CD4-positive, CD25-positive, alpha-beta regulatory T cell (primary cell): ENCODE measurements around the gene PIP5KL1. TPM values are rescaled to one million over a fixed set of nuclear protein-coding genes. Genes with fewer than 3 reads are reported as not detected.

Source experiments
- ATAC-seq, 2 donors: fragments of 150-1000 bp; cut with Tn5 transposase; one replicate each; pipeline ENCODE4 v1.10.0; 2021; ENCODE audit warnings: low read depth in 2 of 2, moderate number of reproducible peaks in 2 of 2, moderate library complexity in 1 of 2
- DNase-seq, 3 donors: peaks; one replicate each; pipeline versions ENCODE4 v3.0.0 to v3.0.0-alpha.2; 2012 to 2022; ENCODE audit warnings: mixed read lengths in 1 of 3
- H3K27ac ChIP-seq: one replicate; pipeline ENCODE4 v1.7.0; 2013; ENCODE audit warnings: mild to moderate bottlenecking, low read length; ENCODE audit not compliant: insufficient read depth, poor library complexity, severe bottlenecking
- H3K27me3 ChIP-seq: one replicate; pipeline ENCODE4 v1.7.0; 2013; ENCODE audit warnings: low read length; ENCODE audit not compliant: control insufficient read depth, insufficient read depth
- H3K36me3 ChIP-seq: one replicate; pipeline ENCODE4 v1.7.0; 2013; ENCODE audit warnings: mild to moderate bottlenecking, low read length, moderate library complexity; ENCODE audit not compliant: control insufficient read depth, insufficient read depth
- H3K4me1 ChIP-seq: 2 replicates; pipeline ENCODE4 v1.7.0; 2013; ENCODE audit warnings: mild to moderate bottlenecking, low read length; ENCODE audit not compliant: insufficient read depth, control insufficient read depth, poor library complexity, severe bottlenecking
- H3K4me3 ChIP-seq: one replicate; pipeline ENCODE4 v1.7.0; 2013; ENCODE audit warnings: low read depth, mild to moderate bottlenecking, low read length, moderate library complexity
- H3K9me3 ChIP-seq, 2 experiments: 1 replicate in 1 of 2; 2 replicates in 1 of 2; pipeline ENCODE4 v1.7.0; 2013; ENCODE audit warnings: low read length in 2 of 2, mild to moderate bottlenecking in 1 of 2, moderate library complexity in 1 of 2; ENCODE audit not compliant: control insufficient read depth in 2 of 2
- H3K27ac Mint-ChIP-seq, 3 donors: one replicate each; pipeline ENCODE4 v1.8.0; 2020 to 2022; ENCODE audit warnings: mild to moderate bottlenecking in 3 of 3, mixed read lengths in 3 of 3, moderate library complexity in 2 of 3
- H3K27me3 Mint-ChIP-seq: one replicate; pipeline ENCODE4 v1.8.0; 2022; ENCODE audit warnings: mild to moderate bottlenecking, mixed read lengths
- H3K36me3 Mint-ChIP-seq: one replicate; pipeline ENCODE4 v1.8.0; 2020; ENCODE audit warnings: mixed read lengths
- H3K4me1 Mint-ChIP-seq, 4 donors: one replicate each; pipeline ENCODE4 v1.8.0; 2020 to 2022; ENCODE audit warnings: mixed read lengths in 4 of 4, mild to moderate bottlenecking in 1 of 4
- H3K4me3 Mint-ChIP-seq, 4 donors: one replicate each; pipeline ENCODE4 v1.8.0; 2020 to 2022; ENCODE audit warnings: mild to moderate bottlenecking in 4 of 4, mixed read lengths in 4 of 4, moderate library complexity in 3 of 4
- H3K9me3 Mint-ChIP-seq, 7 donors: one replicate each; pipeline ENCODE4 v1.8.0; 2020 to 2022; ENCODE audit warnings: mixed read lengths in 7 of 7, mild to moderate bottlenecking in 3 of 7, moderate library complexity in 2 of 7
- polyA plus RNA-seq, 4 donors: library from polyadenylated mRNA; unstranded; fragments of 300-500 nt; fragmentation: Illumina TruSeq; gene quantifications; one replicate each; pipeline ENCODE4 v1.2.3, GENCODE V29; 2021
- total RNA-seq: library from RNA; stranded (reverse); gene quantifications from one replicate; pipeline ENCODE4 v1.2.3, GENCODE V29; 2022

The PIP5KL1 gene
- total and polyA plus RNA-seq, 5 donors from 2014 or later = 0.22 to 3.3 (median 0.94) TPM; not detected in 1

GRCh38 chr9:127943731-127944144 is 13.2 kb upstream of the PIP5KL1 start:
- H3K27ac Mint-ChIP-seq = peak overlapping the region; percentile 49 to 74 (median 65)

GRCh38 chr9:127943011-127943662 is 12.6 kb upstream of the PIP5KL1 start:
- H3K27ac ChIP-seq = no peak overlapping the region
- Mint-ChIP-seq H3K27me3 (no peaks in the 10 kb centered on the region), H3K27ac (peak overlapping the region; percentile 23 to 87 (median 74)), H3K4me3 (peak overlapping the region in 3 of 4 donors; percentile 69 to 76 (median 71)), H3K4me1 (peaks cover 0 to 46% (median 19%) of the 10 kb centered on the region in 4 donors), H3K9me3 (no peaks in the 10 kb centered on the region), H3K36me3 (peaks cover 26% of the 10 kb centered on the region)
- no peaks in the 10 kb centered on the region for H3K27me3 ChIP-seq
- no peak for DNase-seq
- H3K4me1 ChIP-seq = peaks cover 18% of the 10 kb centered on the region
- H3K4me3 ChIP-seq = no peak overlapping the region
- no peak for ATAC-seq
- H3K9me3 ChIP-seq = no peaks in the 10 kb centered on the region
- peaks cover 79% of the 10 kb centered on the region for H3K36me3 ChIP-seq

More at GRCh38 chr9:127943731-127944144, 13.2 kb upstream of the PIP5KL1 start:
- no peaks in the 10 kb centered on the region for H3K9me3 ChIP-seq
- peak overlapping the region; percentile 37 for H3K27ac ChIP-seq
- ATAC-seq (peak; percentile 74 to 77), DNase-seq (peak; percentile 62 to 78 (median 64))
- Mint-ChIP-seq H3K4me3 (peak overlapping the region in 2 of 4 donors; percentile 39 to 76), H3K36me3 (peaks cover 30% of the 10 kb centered on the region), H3K4me1 (peaks cover 0 to 47% (median 21%) of the 10 kb centered on the region in 4 donors), H3K27me3 (no peaks in the 10 kb centered on the region), H3K9me3 (no peaks in the 10 kb centered on the region)
- peaks cover 20% of the 10 kb centered on the region for H3K4me1 ChIP-seq
- H3K27me3 ChIP-seq = no peaks in the 10 kb centered on the region
- peaks cover 85% of the 10 kb centered on the region for H3K36me3 ChIP-seq
- H3K4me3 ChIP-seq = no peak overlapping the region

GRCh38 chr9:127942216-127943010 is 11.8 kb upstream of the PIP5KL1 start:
- Histone ChIP-seq H3K27me3 (no peaks in the 10 kb centered on the region), H3K36me3 (peaks cover 73% of the 10 kb centered on the region), H3K4me3 (no peak overlapping the region), H3K9me3 (no peaks in the 10 kb centered on the region), H3K27ac (no peak overlapping the region), H3K4me1 (peaks cover 22% of the 10 kb centered on the region)
- DNase-seq (peak; percentile 33 to 58 (median 55)), ATAC-seq (peak; percentile 22 to 40)
- H3K27ac Mint-ChIP-seq = peak overlapping the region; percentile 23 to 87 (median 38)
- H3K36me3 Mint-ChIP-seq = peaks cover 26% of the 10 kb centered on the region
- H3K9me3 Mint-ChIP-seq = no peaks in the 10 kb centered on the region
- peaks cover 0 to 46% (median 22%) of the 10 kb centered on the region in 4 donors for H3K4me1 Mint-ChIP-seq
- peak overlapping the region in 2 of 4 donors; percentile 69 to 71 for H3K4me3 Mint-ChIP-seq
- H3K27me3 Mint-ChIP-seq = peaks cover 6% of the 10 kb centered on the region

- H3K27ac ChIP-seq = no peak overlapping the region
Observed at GRCh38 chr9:127941961-127942215, 11.3 kb upstream of the PIP5KL1 start.

GRCh38 chr9:127941062-127941960 is 10.7 kb upstream of the PIP5KL1 start:
- peaks cover 65% of the 10 kb centered on the region for H3K36me3 ChIP-seq
- H3K4me1 Mint-ChIP-seq = peaks cover under 1 to 51% (median 29%) of the 10 kb centered on the region in 4 donors
- H3K27me3 ChIP-seq = no peaks in the 10 kb centered on the region
- H3K4me3 Mint-ChIP-seq = peak overlapping the region in 1 of 4 donors; percentile 81
- H3K27me3 Mint-ChIP-seq = peaks cover 7% of the 10 kb centered on the region
- no peak overlapping the region for H3K4me3 ChIP-seq
- H3K9me3 Mint-ChIP-seq = no peaks in the 10 kb centered on the region
- peak overlapping the region; percentile 20 to 44 (median 43) for H3K27ac Mint-ChIP-seq
- DNase-seq = no peak
- no peak overlapping the region for H3K27ac ChIP-seq
- no peak for ATAC-seq
- peaks cover 24% of the 10 kb centered on the region for H3K36me3 Mint-ChIP-seq
- no peaks in the 10 kb centered on the region for H3K9me3 ChIP-seq
- H3K4me1 ChIP-seq = peaks cover 28% of the 10 kb centered on the region

More at GRCh38 chr9:127941961-127942215, 11.3 kb upstream of the PIP5KL1 start:
- Mint-ChIP-seq H3K9me3 (no peaks in the 10 kb centered on the region), H3K27me3 (peaks cover 7% of the 10 kb centered on the region), H3K4me3 (no peak overlapping the region), H3K4me1 (peaks cover 0 to 48% (median 24%) of the 10 kb centered on the region in 4 donors), H3K36me3 (peaks cover 24% of the 10 kb centered on the region), H3K27ac (peak overlapping the region; percentile 20 to 38 (median 23))
- peaks cover 71% of the 10 kb centered on the region for H3K36me3 ChIP-seq
- no peak for DNase-seq
- no peak overlapping the region for H3K4me3 ChIP-seq
- H3K9me3 ChIP-seq = no peaks in the 10 kb centered on the region
- no peak for ATAC-seq
- H3K27me3 ChIP-seq = no peaks in the 10 kb centered on the region
- H3K4me1 ChIP-seq = peaks cover 26% of the 10 kb centered on the region

GRCh38 chr9:127940593-127940992 is 10.0 kb upstream of the PIP5KL1 start:
- Histone ChIP-seq H3K9me3 (no peaks in the 10 kb centered on the region), H3K36me3 (peaks cover 58% of the 10 kb centered on the region), H3K4me1 (peaks cover 35% of the 10 kb centered on the region), H3K4me3 (no peak overlapping the region), H3K27me3 (no peaks in the 10 kb centered on the region), H3K27ac (no peak overlapping the region)
- Mint-ChIP-seq H3K27me3 (peaks cover 7% of the 10 kb centered on the region), H3K9me3 (no peaks in the 10 kb centered on the region), H3K4me3 (peak overlapping the region in 2 of 4 donors; percentile 30 to 81), H3K36me3 (peaks cover 24% of the 10 kb centered on the region), H3K27ac (peak overlapping the region; percentile 31 to 44 (median 43)), H3K4me1 (peaks cover 4 to 58% (median 36%) of the 10 kb centered on the region in 4 donors)
- DNase-seq = no peak
- ATAC-seq = no peak

GRCh38 chr9:127938298-127938690 is 7.7 kb upstream of the PIP5KL1 start:
- peak overlapping the region; percentile 81 to 97 (median 93) for H3K27ac Mint-ChIP-seq
- H3K27ac ChIP-seq = peak overlapping the region; percentile 74
- H3K4me1 Mint-ChIP-seq = peaks cover 4 to 61% (median 33%) of the 10 kb centered on the region in 4 donors
- peaks cover 7% of the 10 kb centered on the region for H3K27me3 Mint-ChIP-seq
- DNase-seq (no peak), ATAC-seq (no peak)
- H3K4me3 ChIP-seq = peak overlapping the region; percentile 40
- H3K36me3 ChIP-seq = peaks cover 35% of the 10 kb centered on the region
- peaks cover 9% of the 10 kb centered on the region for H3K36me3 Mint-ChIP-seq
- no peaks in the 10 kb centered on the region for H3K9me3 Mint-ChIP-seq
- H3K4me3 Mint-ChIP-seq = peak overlapping the region; percentile 58 to 97 (median 78)
- H3K27me3 ChIP-seq = no peaks in the 10 kb centered on the region
- peaks cover 31% of the 10 kb centered on the region for H3K4me1 ChIP-seq
- no peaks in the 10 kb centered on the region for H3K9me3 ChIP-seq
